GM12874 (cell line): Measurements from ENCODE around the gene SHROOM4.

Experiments used
- TF ChIP-seq, protein P1 (sequence below): IDR thresholded peaks from 2 replicates; pipeline ENCODE4 v1.5.1; 2011; ENCODE audit warnings: low read depth, mild to moderate bottlenecking, control low read depth, low read length, moderate library complexity; ENCODE audit not compliant: insufficient read depth

Gene SHROOM4

DNA sequence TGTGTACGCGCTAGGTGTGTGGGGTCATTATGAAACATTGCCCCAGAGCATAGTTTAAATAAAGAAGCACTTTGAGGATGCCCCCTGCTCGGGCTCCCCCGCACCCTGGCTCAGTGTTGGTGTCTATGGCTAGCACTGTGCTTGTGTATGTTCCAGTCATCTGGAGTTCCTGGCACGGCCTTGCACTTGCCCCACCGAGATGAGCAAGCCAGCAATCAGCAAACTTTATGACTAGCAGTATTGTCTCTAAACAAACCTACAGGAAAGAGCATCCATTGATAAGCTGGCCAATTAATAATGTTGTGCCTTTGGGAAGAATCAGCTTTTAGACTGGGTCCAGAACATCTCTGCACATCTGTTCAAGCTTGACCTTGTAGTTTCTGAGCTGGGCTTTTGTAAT, 707 bp upstream of the SHROOM4 start:
- TF ChIP-seq, protein P1, sequence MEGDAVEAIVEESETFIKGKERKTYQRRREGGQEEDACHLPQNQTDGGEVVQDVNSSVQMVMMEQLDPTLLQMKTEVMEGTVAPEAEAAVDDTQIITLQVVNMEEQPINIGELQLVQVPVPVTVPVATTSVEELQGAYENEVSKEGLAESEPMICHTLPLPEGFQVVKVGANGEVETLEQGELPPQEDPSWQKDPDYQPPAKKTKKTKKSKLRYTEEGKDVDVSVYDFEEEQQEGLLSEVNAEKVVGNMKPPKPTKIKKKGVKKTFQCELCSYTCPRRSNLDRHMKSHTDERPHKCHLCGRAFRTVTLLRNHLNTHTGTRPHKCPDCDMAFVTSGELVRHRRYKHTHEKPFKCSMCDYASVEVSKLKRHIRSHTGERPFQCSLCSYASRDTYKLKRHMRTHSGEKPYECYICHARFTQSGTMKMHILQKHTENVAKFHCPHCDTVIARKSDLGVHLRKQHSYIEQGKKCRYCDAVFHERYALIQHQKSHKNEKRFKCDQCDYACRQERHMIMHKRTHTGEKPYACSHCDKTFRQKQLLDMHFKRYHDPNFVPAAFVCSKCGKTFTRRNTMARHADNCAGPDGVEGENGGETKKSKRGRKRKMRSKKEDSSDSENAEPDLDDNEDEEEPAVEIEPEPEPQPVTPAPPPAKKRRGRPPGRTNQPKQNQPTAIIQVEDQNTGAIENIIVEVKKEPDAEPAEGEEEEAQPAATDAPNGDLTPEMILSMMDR, result no peak

DNA sequence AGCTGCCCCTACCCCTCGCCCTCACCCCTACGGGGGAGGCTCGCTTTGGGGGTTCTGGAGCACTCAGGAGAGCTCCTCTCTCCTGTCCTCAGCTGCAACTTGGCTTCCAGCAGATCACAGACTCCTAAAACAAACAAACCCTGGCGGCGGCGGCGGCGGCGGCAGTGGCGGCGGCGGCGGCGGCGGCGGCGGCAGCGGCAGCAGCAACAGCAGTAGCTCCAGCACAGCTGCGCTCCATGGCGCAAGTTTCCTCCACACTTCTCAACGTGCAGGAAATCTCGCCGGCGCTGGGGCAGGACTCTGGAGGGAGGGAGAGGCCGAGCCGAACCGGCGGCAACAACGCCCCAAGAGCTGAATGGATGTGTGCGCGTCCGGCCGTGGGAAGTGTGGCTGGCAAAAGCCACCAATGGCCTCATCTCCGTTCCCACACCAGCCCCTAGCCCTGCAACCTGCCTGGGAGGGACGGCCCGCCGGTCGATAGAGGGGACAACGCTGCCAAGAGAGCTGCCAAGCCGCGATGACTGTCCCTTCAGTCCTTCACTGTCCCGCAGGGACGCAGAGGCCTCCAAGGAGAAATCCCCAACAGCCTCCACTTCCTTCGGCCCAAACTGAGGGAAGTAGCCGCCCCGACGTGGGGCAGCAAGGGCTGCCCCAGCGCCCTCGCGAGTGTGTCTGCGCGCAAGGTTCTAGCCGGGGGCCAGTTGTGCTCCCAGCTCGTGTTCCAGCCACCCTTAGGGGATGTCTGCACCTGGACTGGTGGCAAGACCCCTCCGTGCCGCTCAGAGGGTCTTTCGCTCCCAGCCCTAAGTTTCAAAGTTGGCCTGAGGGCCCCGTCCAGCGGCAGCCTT, 775 bp downstream of the SHROOM4 start:
- TF ChIP-seq, protein P1, result no peak

DNA sequence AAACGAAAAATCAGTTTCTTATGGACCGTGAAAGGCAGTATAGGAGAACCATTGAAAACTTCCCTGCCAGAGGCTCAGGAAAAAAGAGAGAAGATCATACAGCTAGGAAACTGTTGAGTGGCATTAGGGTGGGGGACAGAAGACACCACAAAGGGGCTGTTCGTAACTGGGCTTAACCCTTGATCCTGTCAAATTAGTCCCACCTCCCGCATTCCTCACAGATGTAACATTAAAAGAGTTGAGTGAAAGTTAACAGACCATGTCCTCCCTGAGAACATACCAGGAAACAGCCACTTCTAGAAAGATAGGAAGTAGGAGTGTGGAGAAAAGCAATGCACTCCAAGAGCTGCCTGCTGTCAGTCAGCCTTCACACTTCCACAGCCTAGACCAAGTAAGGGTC, 8.7 kb downstream of the SHROOM4 start:
- TF ChIP-seq, protein P1, result no peak

DNA sequence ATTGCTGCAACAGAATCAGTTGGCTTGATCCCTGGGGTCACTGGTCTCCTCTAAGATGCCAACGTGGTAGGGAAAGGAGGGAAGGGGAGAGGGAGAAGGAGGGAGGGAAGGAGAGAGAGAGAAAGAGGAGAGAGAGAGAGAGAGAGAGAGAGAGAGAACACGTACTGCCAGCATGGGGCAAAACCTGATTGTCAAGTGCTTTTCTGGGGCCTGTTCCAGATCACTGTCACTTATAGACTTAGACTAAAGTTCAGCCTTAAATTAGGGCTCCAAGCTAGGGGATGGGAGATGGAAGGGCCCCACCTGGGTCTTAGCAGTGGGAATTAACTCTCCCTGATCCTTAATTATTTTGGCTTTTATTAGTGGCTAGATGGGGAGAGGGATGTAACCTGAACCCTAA, 12.9 kb downstream of the SHROOM4 start:
- TF ChIP-seq, protein P1, result no peak

DNA sequence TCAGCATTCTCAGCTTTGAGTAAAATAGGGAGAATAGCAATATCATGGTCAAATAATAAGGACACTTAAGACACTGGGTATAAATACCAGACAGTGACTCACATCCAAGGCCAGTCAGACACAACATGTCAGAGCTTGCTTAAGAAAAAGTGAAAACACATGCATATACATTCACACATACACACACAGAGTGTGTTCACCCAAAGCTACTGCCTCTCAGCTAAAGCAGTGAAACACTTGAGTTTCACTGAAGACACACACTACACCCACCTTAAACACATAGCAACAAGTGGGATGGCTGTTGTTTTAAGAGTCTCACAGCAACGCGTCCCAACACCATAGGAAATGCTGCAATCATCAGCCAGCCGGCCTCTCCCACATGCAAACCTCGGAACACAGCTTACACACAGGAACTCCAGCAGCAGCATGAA, 14.4 kb downstream of the SHROOM4 start:
- TF ChIP-seq, protein P1, result no peak

DNA sequence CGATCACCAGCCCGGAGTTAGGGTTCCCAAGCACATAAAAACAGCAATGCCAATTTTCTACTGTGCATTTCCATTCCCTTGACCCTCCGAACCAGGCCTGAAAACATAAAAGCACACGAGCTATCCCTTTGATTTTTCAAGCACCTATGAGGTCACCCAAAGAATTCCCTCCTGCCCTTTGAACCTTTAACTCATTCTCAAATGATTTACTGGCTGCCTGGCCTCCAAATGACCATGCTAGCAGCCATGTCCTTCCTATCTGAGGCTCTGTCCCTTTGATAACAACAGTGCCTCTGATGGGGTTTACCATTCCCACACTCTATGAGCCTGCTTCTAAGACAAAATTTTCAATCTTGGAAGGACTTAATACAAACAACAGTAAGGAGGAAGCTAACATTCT, 15.2 kb downstream of the SHROOM4 start:
- TF ChIP-seq, protein P1, result no peak

DNA sequence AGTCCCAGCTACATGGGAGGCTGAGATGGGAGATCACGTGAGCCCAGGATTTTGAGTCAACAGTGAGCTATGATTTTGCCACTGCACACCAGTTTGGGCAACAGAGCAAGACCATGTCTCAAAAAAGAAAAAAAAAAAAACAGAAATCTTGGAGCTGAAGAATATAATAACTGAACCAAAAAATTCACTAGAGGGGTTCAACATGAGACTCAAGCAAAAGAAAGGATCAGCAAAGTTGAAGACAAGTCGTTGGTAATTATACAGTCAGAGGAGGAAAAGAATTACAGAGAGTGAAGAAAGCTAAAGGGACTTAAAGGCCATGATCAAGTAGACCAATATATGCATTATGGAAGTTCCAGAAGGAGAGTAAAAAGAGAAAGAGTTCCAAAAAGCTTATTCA, 26.9 kb downstream of the SHROOM4 start:
- TF ChIP-seq, protein P1, result no peak
